ENCODE measurements around the gene IZUMO1R. TPM values are rescaled to one million over a fixed set of nuclear protein-coding genes. Genes with fewer than 3 reads are reported as not detected.
"Not testable (repeated sequence)": the region's sequence is repeated elsewhere in the genome, so short reads cannot be mapped to it uniquely, and the experiment has no call there.

The IZUMO1R gene
- total RNA-seq, 1 experiment from 2014 or later = not detected

GRCh38 chr11:94275961-94276360, 28.4 kb upstream of the IZUMO1R start:
- H3K36me3 ChIP-seq (ENCODE audit: insufficient read depth, low read length, poor library complexity, severe bottlenecking) = no peaks in the 10 kb centered on the region
- DNase-seq (ENCODE audit: low spot score) = no peak
- no peaks in the 10 kb centered on the region for H3K27me3 ChIP-seq (replicated peaks; ENCODE audit: insufficient read depth, low read depth, low read length, poor library complexity)
- intact Hi-C loops (cut with micrococcal nuclease; ENCODE audit: unreplicated experiment) = no loop called here
- TF ChIP-seq EZH2 (IDR thresholded peaks at IDR 0.05; ENCODE audit: borderline replicate concordance, low read depth, low read length, poor library complexity, severe bottlenecking) (no peak), CTCF (conservative IDR thresholded peaks at IDR 0.05; ENCODE audit: low read depth, low read length) (no peak)
- no peaks in the 10 kb centered on the region for H3K9me3 ChIP-seq (ENCODE audit: low read depth, low read length, poor library complexity, severe bottlenecking)
- H3K27ac ChIP-seq (ENCODE audit: low read depth, low read length, poor library complexity, severe bottlenecking) = no peak overlapping the region
- BruUV-seq (replicated peaks) = no TSS peak
- POLR2A ChIA-PET (ENCODE audit: low non-redundant PET) = no interaction called here
- H3K4me1 ChIP-seq (ENCODE audit: insufficient read depth, low read length, poor library complexity, severe bottlenecking) = no peaks in the 10 kb centered on the region
- CTCF ChIA-PET = interaction anchor here (0.5 to 0.6 kb wide), 2 partner anchors 38 to 820 kb away, joined by 3 to 5 read pairs; no protein-coding TSS in a partner anchor
- H3K4me3 ChIP-seq (ENCODE audit: low read depth, low read length, poor library complexity, severe bottlenecking) = no peak overlapping the region

- Histone ChIP-seq H3K27ac (ENCODE audit: low read depth, low read length, poor library complexity, severe bottlenecking) (no peak overlapping the region), H3K4me3 (ENCODE audit: low read depth, low read length, poor library complexity, severe bottlenecking) (no peak overlapping the region), H3K36me3 (ENCODE audit: insufficient read depth, low read length, poor library complexity, severe bottlenecking) (no peaks in the 10 kb centered on the region), H3K4me1 (ENCODE audit: insufficient read depth, low read length, poor library complexity, severe bottlenecking) (no peaks in the 10 kb centered on the region), H3K9me3 (ENCODE audit: low read depth, low read length, poor library complexity, severe bottlenecking) (no peaks in the 10 kb centered on the region), H3K27me3 (replicated peaks; ENCODE audit: insufficient read depth, low read depth, low read length, poor library complexity) (no peaks in the 10 kb centered on the region)
- no peak for DNase-seq (ENCODE audit: low spot score)
- BruUV-seq (replicated peaks) = no TSS peak
- ChIA-PET POLR2A (ENCODE audit: low non-redundant PET) (no interaction called here), CTCF (no interaction called here)
- TF ChIP-seq CTCF (conservative IDR thresholded peaks at IDR 0.05; ENCODE audit: low read depth, low read length) = no peak
- TF ChIP-seq EZH2 (IDR thresholded peaks at IDR 0.05; ENCODE audit: borderline replicate concordance, low read depth, low read length, poor library complexity, severe bottlenecking) = no peak
- intact Hi-C loops (cut with micrococcal nuclease; ENCODE audit: unreplicated experiment) = no loop called here
Observed at GRCh38 chr11:94276943-94277342, 27.4 kb upstream of the IZUMO1R start.

GRCh38 chr11:94278207-94278606, 26.2 kb upstream of the IZUMO1R start:
- H3K27ac ChIP-seq (ENCODE audit: low read depth, low read length, poor library complexity, severe bottlenecking); H3K4me3 ChIP-seq (ENCODE audit: low read depth, low read length, poor library complexity, severe bottlenecking); BruUV-seq (replicated peaks); H3K36me3 ChIP-seq (ENCODE audit: insufficient read depth, low read length, poor library complexity, severe bottlenecking); DNase-seq (ENCODE audit: low spot score); H3K4me1 ChIP-seq (ENCODE audit: insufficient read depth, low read length, poor library complexity, severe bottlenecking); POLR2A ChIA-PET (ENCODE audit: low non-redundant PET); H3K9me3 ChIP-seq (ENCODE audit: low read depth, low read length, poor library complexity, severe bottlenecking); H3K27me3 ChIP-seq (replicated peaks; ENCODE audit: insufficient read depth, low read depth, low read length, poor library complexity); intact Hi-C loops (cut with micrococcal nuclease; ENCODE audit: unreplicated experiment); CTCF ChIA-PET: not testable (repeated sequence)

GRCh38 chr11:94279996-94280395, 24.4 kb upstream of the IZUMO1R start:
- Histone ChIP-seq H3K4me1 (ENCODE audit: insufficient read depth, low read length, poor library complexity, severe bottlenecking) (no peaks in the 10 kb centered on the region), H3K4me3 (ENCODE audit: low read depth, low read length, poor library complexity, severe bottlenecking) (no peak overlapping the region), H3K27me3 (replicated peaks; ENCODE audit: insufficient read depth, low read depth, low read length, poor library complexity) (no peaks in the 10 kb centered on the region), H3K9me3 (ENCODE audit: low read depth, low read length, poor library complexity, severe bottlenecking) (no peaks in the 10 kb centered on the region), H3K27ac (ENCODE audit: low read depth, low read length, poor library complexity, severe bottlenecking) (no peak overlapping the region), H3K36me3 (ENCODE audit: insufficient read depth, low read length, poor library complexity, severe bottlenecking) (no peaks in the 10 kb centered on the region)
- intact Hi-C loops (cut with micrococcal nuclease; ENCODE audit: unreplicated experiment) = no loop called here
- ChIA-PET CTCF (no interaction called here), POLR2A (ENCODE audit: low non-redundant PET) (no interaction called here)
- DNase-seq (ENCODE audit: low spot score) = no peak
- TF ChIP-seq EZH2 (IDR thresholded peaks at IDR 0.05; ENCODE audit: borderline replicate concordance, low read depth, low read length, poor library complexity, severe bottlenecking) (no peak), CTCF (conservative IDR thresholded peaks at IDR 0.05; ENCODE audit: low read depth, low read length) (no peak)
- no TSS peak for BruUV-seq (replicated peaks)
